SK-N-SH treated with all-trans-retinoic acid at 6 μM for 48 hours (cell line): ENCODE measurements around the gene DNAL4.

Experiments
- ARNTL ChIP-seq: fragments of 450-650 bp; formaldehyde crosslinking; IDR thresholded peaks from 2 replicates; pipeline ENCODE4 v1.5.0; 2020; ENCODE audit warnings: low read depth, mild to moderate bottlenecking, moderate library complexity, borderline replicate concordance
- CSDC2 ChIP-seq: fragments of 250-450 bp; sonication (Bioruptor Pico); IDR thresholded peaks from 2 replicates; pipeline ENCODE4 v1.5.0; 2020; ENCODE audit warnings: mild to moderate bottlenecking, moderate library complexity
- CSRNP3 ChIP-seq: fragments of 250-450 bp; sonication (Bioruptor Pico); IDR thresholded peaks from 2 replicates; pipeline ENCODE4 v1.5.1; 2021; ENCODE audit warnings: mild to moderate bottlenecking, moderate library complexity
- GLIS3 ChIP-seq: fragments of 250-450 bp; sonication (Bioruptor Pico); IDR thresholded peaks from 2 replicates; pipeline ENCODE4 v1.5.0; 2020; ENCODE audit warnings: mild to moderate bottlenecking, moderate library complexity
- PATZ1 ChIP-seq: fragments of 250-450 bp; sonication (Bioruptor Pico); IDR thresholded peaks from 2 replicates; pipeline ENCODE4 v1.8.0; 2020; ENCODE audit warnings: mild to moderate bottlenecking, moderate library complexity, borderline replicate concordance
- POU6F1 ChIP-seq: fragments of 250-450 bp; sonication (Bioruptor Pico); IDR thresholded peaks from 2 replicates; pipeline ENCODE4 v1.8.0; 2021; ENCODE audit warnings: low read depth, mild to moderate bottlenecking, moderate library complexity, borderline replicate concordance
- PPARA ChIP-seq: fragments of 250-450 bp; sonication (Bioruptor Pico); IDR thresholded peaks from 2 replicates; pipeline ENCODE4 v1.5.0; 2020; ENCODE audit warnings: mild to moderate bottlenecking, borderline replicate concordance
- TOX ChIP-seq: fragments of 250-450 bp; sonication (Bioruptor Pico); IDR thresholded peaks from 2 replicates; pipeline ENCODE4 v1.8.0; 2021; ENCODE audit warnings: mild to moderate bottlenecking, moderate library complexity, borderline replicate concordance
- ZC3H10 ChIP-seq: fragments of 250-450 bp; sonication (Bioruptor Pico); IDR thresholded peaks from 2 replicates; pipeline ENCODE4 v1.5.1; 2021; ENCODE audit warnings: mild to moderate bottlenecking, moderate library complexity
- ZFP30 ChIP-seq: fragments of 450-650 bp; formaldehyde crosslinking; IDR thresholded peaks from 2 replicates; pipeline ENCODE4 v1.5.0; 2022; ENCODE audit warnings: mild to moderate bottlenecking, moderate library complexity
- ZNF70 ChIP-seq: fragments of 450-650 bp; formaldehyde crosslinking; IDR thresholded peaks from 2 replicates; pipeline ENCODE4 v1.5.0; 2020; ENCODE audit warnings: mild to moderate bottlenecking, moderate library complexity
- ZNF8 ChIP-seq: fragments of 450-650 bp; formaldehyde crosslinking; IDR thresholded peaks from 2 replicates; pipeline ENCODE4 v1.5.0; 2020; ENCODE audit warnings: mild to moderate bottlenecking, moderate library complexity

GRCh38 chr22:38750638-38751037 is 43.3 kb downstream of the DNAL4 start:
- TF ChIP-seq ARNTL (CRISPR knock-in tag) (no peak), ZNF70 (CRISPR knock-in tag) (no peak), CSDC2 (CRISPR knock-in tag) (no peak), GLIS3 (no peak), ZNF8 (CRISPR knock-in tag) (no peak), ZFP30 (CRISPR knock-in tag) (no peak), PPARA (CRISPR knock-in tag) (no peak), ZC3H10 (CRISPR knock-in tag) (no peak), PATZ1 (no peak), POU6F1 (no peak), TOX (CRISPR knock-in tag) (no peak), CSRNP3 (CRISPR knock-in tag) (no peak)
